ENCODE data around the gene EARS2. TPM values are rescaled to one million over a fixed set of nuclear protein-coding genes. Genes with fewer than 3 reads are reported as not detected.

EARS2 gene
- total and polyA plus RNA-seq, 10 of the 15 experiments (the other 5 are each of a cell fraction or from before 2014, with no cell fraction given): 12.9 to 65.9 (median 33.5) TPM

DNA sequence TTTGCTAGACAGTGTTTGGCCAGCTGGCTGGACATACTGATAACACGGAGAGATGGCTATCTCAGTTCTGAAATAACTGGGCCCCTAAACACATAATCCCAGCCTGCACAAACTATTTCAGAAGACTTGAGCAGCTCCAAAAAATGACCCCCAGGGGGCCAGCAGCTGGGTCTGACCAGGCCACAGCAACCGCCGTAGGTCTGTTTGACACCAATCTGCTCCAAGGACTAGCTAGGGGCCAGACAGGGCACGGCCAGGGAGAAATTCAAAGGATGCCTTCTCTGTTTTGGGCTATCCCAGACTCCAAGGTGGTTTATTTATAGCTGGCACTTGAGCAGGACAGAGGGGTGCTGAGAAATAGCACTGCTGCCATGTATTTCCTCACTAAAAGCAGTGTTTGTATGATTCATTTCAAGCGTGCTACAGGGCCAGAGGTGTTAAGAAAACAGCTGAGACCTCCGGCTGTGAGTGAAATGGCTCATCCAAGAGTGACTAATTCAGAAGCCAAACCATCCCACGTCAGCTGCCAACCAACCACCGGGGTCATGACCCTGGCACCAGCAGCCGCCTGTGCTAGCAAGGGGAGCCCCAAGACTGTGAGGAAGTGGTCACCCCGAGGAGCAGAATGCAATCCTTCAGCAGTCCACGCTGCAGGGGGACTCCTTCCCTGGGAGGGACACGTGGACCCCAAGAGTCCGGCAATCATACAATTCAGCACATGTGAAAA, 52.5 kb downstream of the EARS2 start (continued):
- no peak for TF ChIP-seq YBX1 (IDR thresholded peaks at IDR 0.05)
- TF ChIP-seq, protein P1, sequence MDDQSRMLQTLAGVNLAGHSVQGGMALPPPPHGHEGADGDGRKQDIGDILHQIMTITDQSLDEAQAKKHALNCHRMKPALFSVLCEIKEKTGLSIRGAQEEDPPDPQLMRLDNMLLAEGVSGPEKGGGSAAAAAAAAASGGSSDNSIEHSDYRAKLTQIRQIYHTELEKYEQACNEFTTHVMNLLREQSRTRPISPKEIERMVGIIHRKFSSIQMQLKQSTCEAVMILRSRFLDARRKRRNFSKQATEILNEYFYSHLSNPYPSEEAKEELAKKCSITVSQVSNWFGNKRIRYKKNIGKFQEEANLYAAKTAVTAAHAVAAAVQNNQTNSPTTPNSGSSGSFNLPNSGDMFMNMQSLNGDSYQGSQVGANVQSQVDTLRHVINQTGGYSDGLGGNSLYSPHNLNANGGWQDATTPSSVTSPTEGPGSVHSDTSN (IDR thresholded peaks at IDR 0.05; ENCODE audit: insufficient replicate concordance, low read depth, low read length): peak; percentile 61
- TF ChIP-seq TARDBP (IDR thresholded peaks at IDR 0.05; ENCODE audit: borderline replicate concordance): no peak
- TF ChIP-seq, protein P2, sequence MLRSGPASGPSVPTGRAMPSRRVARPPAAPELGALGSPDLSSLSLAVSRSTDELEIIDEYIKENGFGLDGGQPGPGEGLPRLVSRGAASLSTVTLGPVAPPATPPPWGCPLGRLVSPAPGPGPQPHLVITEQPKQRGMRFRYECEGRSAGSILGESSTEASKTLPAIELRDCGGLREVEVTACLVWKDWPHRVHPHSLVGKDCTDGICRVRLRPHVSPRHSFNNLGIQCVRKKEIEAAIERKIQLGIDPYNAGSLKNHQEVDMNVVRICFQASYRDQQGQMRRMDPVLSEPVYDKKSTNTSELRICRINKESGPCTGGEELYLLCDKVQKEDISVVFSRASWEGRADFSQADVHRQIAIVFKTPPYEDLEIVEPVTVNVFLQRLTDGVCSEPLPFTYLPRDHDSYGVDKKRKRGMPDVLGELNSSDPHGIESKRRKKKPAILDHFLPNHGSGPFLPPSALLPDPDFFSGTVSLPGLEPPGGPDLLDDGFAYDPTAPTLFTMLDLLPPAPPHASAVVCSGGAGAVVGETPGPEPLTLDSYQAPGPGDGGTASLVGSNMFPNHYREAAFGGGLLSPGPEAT (IDR thresholded peaks at IDR 0.05; ENCODE audit: low read depth): peak; percentile 69
- TF ChIP-seq, protein P3, sequence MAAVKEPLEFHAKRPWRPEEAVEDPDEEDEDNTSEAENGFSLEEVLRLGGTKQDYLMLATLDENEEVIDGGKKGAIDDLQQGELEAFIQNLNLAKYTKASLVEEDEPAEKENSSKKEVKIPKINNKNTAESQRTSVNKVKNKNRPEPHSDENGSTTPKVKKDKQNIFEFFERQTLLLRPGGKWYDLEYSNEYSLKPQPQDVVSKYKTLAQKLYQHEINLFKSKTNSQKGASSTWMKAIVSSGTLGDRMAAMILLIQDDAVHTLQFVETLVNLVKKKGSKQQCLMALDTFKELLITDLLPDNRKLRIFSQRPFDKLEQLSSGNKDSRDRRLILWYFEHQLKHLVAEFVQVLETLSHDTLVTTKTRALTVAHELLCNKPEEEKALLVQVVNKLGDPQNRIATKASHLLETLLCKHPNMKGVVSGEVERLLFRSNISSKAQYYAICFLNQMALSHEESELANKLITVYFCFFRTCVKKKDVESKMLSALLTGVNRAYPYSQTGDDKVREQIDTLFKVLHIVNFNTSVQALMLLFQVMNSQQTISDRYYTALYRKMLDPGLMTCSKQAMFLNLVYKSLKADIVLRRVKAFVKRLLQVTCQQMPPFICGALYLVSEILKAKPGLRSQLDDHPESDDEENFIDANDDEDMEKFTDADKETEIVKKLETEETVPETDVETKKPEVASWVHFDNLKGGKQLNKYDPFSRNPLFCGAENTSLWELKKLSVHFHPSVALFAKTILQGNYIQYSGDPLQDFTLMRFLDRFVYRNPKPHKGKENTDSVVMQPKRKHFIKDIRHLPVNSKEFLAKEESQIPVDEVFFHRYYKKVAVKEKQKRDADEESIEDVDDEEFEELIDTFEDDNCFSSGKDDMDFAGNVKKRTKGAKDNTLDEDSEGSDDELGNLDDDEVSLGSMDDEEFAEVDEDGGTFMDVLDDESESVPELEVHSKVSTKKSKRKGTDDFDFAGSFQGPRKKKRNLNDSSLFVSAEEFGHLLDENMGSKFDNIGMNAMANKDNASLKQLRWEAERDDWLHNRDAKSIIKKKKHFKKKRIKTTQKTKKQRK (IDR thresholded peaks at IDR 0.05; ENCODE audit: low read depth, low read length): no peak
- peak; percentile 78; the same call in 1 of the 3 replicates for TF ChIP-seq POU2F2 (IDR thresholded peaks at IDR 0.05; ENCODE audit: borderline replicate concordance, low read depth, low read length)
- no peak for TF ChIP-seq HDAC2 (IDR thresholded peaks at IDR 0.05)
- peak; percentile 76 for TF ChIP-seq GATAD2B (conservative IDR thresholded peaks at IDR 0.05; ENCODE audit: low read depth)
- TF ChIP-seq, protein P4, sequence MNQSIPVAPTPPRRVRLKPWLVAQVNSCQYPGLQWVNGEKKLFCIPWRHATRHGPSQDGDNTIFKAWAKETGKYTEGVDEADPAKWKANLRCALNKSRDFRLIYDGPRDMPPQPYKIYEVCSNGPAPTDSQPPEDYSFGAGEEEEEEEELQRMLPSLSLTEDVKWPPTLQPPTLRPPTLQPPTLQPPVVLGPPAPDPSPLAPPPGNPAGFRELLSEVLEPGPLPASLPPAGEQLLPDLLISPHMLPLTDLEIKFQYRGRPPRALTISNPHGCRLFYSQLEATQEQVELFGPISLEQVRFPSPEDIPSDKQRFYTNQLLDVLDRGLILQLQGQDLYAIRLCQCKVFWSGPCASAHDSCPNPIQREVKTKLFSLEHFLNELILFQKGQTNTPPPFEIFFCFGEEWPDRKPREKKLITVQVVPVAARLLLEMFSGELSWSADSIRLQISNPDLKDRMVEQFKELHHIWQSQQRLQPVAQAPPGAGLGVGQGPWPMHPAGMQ (IDR thresholded peaks at IDR 0.05; ENCODE audit: borderline replicate concordance): no peak
- peak; percentile 86 for TF ChIP-seq SIN3A (IDR thresholded peaks at IDR 0.05; ENCODE audit: low read depth, low read length)
- TF ChIP-seq TCF12 (IDR thresholded peaks at IDR 0.05; ENCODE audit: low read depth, low read length): peak; percentile 89
- TF ChIP-seq RCOR1 (conservative IDR thresholded peaks at IDR 0.05; ENCODE audit: low read depth, low read length): no peak
- no peak for TF ChIP-seq CBX3 (IDR thresholded peaks at IDR 0.05; ENCODE audit: borderline replicate concordance, low read depth)
- TF ChIP-seq, protein P5, sequence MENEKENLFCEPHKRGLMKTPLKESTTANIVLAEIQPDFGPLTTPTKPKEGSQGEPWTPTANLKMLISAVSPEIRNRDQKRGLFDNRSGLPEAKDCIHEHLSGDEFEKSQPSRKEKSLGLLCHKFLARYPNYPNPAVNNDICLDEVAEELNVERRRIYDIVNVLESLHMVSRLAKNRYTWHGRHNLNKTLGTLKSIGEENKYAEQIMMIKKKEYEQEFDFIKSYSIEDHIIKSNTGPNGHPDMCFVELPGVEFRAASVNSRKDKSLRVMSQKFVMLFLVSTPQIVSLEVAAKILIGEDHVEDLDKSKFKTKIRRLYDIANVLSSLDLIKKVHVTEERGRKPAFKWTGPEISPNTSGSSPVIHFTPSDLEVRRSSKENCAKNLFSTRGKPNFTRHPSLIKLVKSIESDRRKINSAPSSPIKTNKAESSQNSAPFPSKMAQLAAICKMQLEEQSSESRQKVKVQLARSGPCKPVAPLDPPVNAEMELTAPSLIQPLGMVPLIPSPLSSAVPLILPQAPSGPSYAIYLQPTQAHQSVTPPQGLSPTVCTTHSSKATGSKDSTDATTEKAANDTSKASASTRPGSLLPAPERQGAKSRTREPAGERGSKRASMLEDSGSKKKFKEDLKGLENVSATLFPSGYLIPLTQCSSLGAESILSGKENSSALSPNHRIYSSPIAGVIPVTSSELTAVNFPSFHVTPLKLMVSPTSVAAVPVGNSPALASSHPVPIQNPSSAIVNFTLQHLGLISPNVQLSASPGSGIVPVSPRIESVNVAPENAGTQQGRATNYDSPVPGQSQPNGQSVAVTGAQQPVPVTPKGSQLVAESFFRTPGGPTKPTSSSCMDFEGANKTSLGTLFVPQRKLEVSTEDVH (IDR thresholded peaks at IDR 0.05; ENCODE audit: low read depth, partially characterized antibody): no peak
- peak; percentile 85 for TF ChIP-seq NR2C1 (IDR thresholded peaks at IDR 0.05)
- no peak for TF ChIP-seq KDM1A (IDR thresholded peaks at IDR 0.05; ENCODE audit: borderline replicate concordance)
- TF ChIP-seq, protein P6, sequence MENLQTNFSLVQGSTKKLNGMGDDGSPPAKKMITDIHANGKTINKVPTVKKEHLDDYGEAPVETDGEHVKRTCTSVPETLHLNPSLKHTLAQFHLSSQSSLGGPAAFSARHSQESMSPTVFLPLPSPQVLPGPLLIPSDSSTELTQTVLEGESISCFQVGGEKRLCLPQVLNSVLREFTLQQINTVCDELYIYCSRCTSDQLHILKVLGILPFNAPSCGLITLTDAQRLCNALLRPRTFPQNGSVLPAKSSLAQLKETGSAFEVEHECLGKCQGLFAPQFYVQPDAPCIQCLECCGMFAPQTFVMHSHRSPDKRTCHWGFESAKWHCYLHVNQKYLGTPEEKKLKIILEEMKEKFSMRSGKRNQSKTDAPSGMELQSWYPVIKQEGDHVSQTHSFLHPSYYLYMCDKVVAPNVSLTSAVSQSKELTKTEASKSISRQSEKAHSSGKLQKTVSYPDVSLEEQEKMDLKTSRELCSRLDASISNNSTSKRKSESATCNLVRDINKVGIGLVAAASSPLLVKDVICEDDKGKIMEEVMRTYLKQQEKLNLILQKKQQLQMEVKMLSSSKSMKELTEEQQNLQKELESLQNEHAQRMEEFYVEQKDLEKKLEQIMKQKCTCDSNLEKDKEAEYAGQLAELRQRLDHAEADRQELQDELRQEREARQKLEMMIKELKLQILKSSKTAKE (IDR thresholded peaks at IDR 0.05; ENCODE audit: low read depth, poor library complexity, severe bottlenecking): peak; percentile 91

All from GM12878 (cell line).